ENCODE results near the gene FLAD1.

FLAD1 gene

DNA sequence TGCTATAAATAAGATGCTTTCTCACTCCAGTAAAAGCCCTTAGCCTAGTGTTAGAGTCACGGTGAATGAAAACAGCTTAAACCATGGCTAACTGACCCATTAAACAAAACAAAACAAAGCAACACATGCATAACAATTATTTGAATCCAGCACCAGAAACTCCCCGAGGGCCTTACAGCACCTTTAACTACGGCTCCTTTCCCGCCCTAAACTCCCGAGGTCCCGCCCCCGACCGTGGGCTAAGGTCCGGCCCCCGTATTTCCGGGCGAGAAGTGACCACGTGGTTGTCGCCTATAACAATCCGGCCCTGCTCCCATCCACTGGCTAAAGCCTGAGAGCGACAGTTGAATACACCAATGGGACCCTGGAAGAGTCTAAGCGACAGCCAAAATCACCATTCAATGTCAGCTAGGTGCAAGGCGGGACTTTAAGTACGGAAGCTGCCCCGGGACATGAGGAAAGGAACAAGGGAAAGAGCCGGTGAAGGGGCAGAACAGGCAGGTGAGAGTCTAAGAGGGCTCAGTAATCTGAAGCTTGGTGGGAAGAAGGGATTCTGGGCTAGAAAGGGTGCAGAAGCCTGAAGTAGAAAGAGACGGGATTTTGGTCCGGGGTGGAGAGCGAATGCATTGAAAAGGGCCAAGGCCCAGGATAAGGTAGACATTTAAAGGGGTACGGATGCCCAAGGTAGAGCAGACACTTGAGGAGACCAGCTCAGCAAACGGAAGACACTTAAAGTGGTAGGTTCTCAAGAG lies at the start of gene FLAD1:
Gene FLAD1, plus strand, starts transcription at position 448 of the 752 bp plus-strand sequence. CDS start 351 bp downstream, outside the sequence.
- DNase-seq (ENCODE audit: low read depth in 2 of 2), result peak; percentile 88 to 94

DNA sequence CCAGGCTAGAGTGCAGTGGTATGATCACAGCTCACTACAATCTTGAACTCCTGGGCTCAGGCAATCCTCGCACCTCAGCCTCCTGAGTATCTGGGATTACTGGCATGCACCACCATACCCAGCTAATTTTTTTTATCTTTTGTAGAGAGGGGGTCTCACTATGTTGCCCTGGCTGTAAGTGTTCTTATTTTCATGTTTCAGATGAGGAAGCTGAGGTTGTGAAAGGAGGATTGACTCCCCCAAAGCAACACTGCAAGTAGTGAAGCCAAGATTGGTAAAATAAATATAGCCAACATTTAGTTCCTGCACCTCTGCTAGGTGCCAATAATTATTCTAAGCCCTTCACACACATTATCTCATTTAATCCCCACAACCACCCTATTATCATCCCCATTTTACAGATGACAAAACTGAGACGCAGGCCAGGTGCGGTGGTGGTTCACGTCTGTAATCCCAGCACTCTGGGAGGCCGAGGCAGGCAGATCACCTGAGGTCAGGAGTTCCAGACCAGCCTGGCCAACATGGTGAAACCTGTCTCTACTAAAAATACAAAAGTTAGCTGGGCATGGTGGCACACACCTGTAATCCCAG lies 48.7 kb upstream of the FLAD1 start:
- DNase-seq (ENCODE audit: low read depth in 2 of 2), result no peak

DNA sequence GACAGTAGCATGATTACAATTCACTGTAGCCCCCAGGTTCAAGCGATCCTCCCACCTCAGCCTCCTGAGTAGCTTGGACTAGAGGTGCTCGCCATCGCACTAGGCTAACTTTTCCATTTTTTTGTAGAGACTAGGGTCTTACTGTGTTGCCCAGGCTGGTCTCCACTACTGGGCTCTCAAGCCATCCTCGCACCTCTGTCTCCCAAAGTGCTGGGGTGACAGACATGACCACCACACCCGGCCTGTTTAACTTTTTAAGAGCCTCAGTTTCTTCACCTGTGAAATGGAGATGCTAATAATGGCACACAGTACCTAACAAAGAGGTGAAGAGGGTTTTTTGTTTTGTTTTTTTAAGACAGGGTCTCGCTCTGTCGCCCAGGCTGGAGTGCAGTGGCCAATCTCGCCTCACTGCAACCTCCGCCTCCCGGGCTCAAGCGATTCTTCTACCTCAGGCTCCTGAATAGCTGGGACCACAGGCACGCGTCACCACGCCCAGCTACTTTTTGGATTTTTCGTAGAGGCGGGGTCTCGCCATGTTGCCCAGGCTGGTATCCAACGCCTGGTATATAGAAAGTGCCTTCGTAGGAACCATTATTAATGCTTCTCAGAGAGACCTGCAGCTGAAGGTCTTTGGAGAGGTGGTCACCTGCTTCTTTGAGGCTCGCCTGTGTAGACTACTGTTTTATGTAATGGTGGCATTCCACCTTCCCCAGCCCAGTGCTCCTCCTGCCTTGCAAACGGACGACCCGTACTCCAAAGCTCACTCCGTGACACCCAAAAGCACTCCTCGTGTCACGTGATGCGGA lies 47.2 kb upstream of the FLAD1 start:
- no peak for DNase-seq (ENCODE audit: low read depth in 2 of 2)

DNA sequence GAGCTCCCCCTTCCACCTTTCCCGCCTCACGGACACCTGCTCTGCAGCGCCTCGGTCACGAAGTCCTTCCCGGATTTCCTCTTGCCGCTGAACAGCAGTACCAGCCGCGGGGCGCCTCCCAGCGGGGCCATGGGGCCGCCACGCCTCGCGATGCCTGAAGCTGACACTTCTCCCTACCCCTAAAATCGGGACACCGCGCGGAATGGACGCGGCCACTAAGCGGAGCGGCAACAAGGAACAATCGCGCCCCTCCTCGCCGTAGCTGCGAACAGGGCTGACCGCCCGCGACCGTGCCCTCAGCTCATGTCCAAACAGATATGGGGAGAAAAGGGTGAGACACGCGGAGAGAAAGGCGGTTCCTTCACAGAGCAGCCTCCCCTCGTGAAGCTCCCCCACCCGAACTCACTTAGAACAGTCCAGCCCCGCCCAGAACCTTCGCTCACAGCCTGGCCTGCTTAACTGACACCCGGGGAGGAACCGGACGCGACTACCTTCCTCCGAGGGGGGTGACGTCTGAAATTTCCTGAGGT lies 46.5 kb upstream of the FLAD1 start, which contains the start of gene PMVK:
Gene PMVK, minus strand, starts transcription at position 165 of the 530 bp plus-strand sequence. Its CDS starts 34 bp downstream, at position 131.
- DNase-seq (ENCODE audit: low read depth in 2 of 2), result peak; percentile 87 to 90

DNA sequence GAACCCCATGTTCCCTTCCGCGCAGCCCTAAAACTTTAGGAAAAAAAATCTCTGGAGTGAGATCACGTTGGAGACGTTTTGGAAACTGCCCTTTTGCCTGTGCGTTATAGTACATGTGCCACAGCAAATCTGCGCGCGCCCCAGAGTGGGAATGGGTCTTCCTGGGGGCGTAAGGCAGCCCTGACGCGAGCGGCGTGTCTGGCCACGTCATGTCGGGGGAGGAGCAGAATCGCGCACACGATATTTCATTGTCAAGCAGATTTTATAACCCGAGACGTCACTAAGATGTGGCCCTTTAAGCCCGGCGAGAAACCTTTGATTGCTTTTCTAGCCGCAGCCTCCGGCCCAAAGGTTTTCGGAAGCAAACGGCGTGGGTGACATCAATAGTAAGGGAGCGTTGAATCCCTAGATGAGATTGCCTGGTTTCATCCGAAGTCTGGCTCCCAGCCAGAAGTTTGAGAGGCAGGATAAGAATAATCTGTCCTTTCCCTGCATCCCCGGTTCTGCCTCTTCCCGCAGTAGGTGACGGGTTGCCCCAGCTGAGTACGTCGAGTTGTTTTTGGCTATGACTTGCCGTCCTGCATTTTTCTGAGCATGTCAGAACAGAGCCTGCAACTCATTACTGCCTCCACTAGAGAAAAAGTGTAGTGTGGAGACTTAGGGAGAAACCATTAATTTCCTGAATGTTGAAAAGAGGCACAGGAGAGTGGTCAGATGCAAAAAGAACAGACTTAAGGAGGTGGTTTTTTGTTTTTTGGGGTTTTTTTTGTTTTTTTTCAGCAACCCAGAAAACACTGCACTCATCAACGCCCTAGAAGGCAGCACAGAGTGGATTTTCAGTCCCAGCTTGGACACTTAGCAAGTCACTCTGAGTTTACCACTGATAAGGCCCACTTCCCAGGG lies 45.8 kb upstream of the FLAD1 start:
- peak; percentile 82 for DNase-seq (ENCODE audit: low read depth in 2 of 2)

DNA sequence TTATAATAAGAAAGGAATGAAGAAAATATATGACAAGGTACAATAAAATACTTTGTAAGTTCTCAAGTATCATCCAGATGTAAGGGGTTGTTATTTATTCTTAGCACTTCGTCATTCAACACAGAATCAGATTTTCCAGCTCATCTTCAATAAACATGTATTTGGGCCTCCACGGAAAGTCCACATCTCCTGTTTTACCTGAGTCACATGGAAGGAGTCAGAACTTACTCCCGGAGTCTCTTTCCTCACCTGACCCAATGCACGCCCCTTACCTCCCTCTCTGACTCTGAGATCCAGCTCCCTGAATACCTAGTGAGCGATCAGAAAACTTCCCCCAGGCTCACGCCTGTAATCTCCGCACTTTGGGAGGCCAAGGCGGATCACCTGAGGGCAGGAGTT lies 45.2 kb upstream of the FLAD1 start:
- DNase-seq (ENCODE audit: low read depth in 2 of 2), result no peak

DNA sequence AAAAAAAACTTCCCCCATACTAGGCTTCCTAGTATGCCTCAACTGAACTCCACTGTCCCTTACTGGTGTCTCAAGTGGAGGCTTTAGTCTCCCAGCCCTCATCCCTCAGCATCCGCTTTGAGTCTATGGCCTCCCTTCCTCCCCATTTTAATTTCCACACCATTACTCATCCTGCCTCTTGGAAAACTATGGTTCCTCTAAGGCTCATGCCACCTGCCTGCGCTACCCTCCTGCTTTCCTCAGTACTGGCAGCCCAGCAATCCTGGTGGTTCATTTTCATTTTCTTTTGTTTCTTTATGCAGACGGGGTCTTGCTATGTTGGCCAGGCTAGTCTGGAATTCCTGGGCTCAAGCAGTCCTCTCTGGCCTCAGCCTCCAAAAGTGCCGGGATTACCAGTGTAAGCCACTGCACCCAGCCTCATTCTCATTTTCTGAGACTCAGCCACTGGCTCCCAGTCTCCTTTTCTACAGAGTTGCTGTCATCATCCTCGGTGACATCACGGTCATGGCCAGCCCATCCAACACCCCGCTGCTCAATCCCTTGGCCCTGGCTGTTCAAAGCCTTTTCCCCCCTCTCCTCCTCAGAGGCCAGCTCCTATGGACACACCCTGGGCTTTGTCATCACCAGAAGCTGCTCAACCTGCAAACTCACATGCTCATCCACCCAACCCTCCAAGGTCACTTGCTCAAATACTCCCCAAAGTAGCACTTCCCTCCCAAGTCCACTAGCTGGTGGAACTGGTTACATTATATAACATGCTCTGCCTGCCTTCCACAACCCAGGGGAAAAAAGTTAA lies 44.3 kb upstream of the FLAD1 start:
- DNase-seq (ENCODE audit: low read depth in 2 of 2), result no peak

DNA sequence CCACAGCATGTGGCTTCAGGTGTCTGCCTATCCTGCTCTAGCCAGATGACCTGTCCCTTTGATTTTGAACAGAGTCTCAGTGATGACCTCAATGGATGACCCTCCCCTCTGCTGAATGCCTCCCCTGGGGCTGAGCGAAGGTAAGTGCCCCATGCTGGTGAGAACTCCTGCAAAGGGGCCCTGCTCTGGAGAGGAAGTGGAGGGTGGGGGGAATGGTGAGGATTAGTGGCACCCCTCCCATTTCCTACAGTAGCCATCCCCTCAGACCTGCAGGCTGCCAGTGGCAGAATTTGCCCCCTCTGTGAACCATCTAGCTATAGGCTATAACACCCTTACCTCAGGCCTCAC lies 43.0 kb upstream of the FLAD1 start:
- no peak for DNase-seq (ENCODE audit: low read depth in 2 of 2)

DNA sequence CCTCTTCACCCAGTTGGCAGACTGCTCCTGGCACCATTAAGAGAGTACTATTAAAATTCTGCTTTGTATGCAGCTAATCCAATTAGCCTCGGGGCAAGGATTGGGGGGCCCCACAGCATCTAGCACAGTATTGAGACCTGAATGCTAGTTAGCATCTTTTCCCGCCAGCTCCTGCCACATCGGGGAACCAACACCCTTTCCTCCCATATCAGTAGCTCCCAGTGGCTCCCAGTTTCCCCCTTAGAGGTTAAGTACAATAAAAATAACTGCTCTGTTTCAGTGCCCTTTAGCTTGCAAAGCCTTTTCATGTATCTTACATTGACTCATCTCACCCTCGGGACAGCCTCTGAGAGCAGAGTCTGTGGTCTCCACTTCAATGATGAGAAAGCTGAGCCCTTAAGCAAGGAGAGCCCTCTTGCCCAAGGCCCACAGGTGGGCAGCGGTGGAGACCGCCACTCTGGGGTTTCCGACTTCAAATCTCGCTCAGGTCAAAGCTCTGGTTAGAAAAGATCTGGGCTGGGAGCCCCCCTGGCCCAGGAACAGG lies 42.4 kb upstream of the FLAD1 start:
- DNase-seq (ENCODE audit: low read depth in 2 of 2), result no peak

DNA sequence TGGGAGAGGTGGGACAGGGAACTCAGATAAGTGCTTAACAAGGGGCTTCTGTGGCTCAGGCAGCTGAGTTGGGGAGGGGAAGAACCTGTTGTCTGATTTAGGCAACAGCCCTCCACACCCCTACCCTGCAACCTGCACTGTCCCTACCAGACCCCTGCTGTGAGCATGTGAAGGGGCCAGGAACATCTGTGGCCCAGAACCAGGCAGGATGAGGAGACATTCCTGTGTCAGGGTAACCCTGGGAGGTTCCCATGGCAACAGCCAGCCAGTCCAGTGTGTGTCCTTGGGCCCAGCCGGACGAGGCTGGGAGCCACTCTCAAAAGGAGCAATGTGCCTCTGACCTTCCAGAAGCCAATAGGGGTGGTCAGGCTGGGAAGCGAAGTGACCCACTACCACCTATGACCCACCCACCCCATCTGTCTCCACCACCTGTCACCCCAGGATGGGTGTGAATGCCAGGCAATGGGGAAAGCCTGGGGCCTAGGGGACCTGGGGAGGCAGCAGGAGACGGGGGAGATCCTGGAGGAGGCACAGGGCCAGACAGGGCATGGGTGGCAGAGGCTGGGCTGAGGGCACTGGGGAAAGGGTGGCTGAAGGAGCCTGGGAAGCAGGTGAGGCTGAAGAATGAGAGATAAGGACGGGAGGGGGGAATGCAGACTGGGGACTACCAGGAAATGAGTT lies 41.7 kb upstream of the FLAD1 start:
- DNase-seq (ENCODE audit: low read depth in 2 of 2), result no peak

DNA sequence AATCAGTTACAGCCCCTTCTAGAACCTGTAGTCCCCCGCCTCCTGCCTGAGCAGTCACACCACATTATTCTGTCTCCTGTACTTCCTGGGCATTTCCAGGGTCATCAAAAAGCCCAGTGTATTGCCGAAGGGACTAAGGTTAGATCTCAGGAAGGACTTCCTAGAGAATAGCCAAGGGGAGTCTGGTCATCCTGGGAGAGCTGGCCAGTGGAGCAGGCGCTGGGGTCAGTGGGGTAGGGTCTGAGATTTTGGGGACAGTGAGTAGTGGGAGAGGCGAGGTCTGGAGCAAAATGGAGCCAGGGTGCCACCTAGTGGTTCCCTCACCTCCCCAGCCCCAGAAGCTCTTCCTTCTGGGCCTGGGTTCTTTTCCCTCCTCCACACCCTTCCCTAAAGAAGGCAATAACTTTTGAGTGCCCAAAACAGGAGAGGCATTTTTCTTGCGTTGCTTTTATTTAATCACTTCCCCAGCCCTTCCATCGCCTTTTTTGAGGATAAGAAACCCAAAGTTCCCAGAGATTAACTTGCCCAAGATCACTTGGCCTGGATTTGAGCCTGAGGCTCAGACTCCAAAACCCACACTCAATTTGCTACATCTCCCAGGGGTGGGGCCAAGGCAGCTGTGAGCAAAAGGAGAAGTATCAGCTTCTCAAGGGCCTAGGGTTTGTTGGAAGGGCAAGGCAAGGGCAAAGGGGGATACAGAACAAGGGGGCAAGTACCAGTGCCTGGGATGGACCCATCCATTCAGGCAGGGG lies 39.3 kb upstream of the FLAD1 start:
- DNase-seq (ENCODE audit: low read depth in 2 of 2), result no peak

DNA sequence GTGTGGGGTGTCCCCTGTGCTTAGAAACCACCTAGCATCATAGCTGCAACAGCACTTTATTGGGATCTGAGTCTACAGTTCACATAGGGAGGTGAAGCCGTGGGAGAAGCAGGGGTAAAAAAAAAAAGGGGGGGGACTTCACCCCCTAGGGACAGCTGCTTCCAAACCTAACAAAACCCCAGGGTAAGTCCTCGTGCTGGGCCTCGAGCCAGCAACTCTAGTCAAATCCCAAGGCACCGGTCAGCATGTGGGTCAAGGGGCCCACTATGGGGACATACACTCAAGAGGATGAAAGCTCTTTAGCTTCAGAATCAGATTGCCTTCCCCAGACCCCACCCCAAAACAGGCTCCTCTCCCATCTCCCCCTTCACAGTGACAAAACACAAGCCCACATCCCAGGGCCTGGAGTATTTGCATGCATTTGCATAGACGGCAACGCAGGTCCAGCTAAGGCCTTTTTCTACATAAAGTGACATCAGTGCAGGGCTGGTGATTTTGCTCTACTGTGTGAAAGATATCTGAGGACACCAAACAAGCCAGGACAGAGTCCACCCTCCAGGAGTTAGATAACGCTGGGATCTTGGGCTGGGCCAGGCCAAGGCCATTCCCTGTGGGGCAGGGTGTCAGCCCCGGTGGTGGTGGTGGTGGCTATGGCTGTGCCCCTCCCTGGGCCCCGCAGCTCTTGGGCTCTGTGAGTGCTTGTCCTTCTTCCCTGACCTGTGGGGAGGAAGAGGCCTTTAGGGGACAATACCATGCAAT lies 38.6 kb upstream of the FLAD1 start:
- no peak for DNase-seq (ENCODE audit: low read depth in 2 of 2)

DNA sequence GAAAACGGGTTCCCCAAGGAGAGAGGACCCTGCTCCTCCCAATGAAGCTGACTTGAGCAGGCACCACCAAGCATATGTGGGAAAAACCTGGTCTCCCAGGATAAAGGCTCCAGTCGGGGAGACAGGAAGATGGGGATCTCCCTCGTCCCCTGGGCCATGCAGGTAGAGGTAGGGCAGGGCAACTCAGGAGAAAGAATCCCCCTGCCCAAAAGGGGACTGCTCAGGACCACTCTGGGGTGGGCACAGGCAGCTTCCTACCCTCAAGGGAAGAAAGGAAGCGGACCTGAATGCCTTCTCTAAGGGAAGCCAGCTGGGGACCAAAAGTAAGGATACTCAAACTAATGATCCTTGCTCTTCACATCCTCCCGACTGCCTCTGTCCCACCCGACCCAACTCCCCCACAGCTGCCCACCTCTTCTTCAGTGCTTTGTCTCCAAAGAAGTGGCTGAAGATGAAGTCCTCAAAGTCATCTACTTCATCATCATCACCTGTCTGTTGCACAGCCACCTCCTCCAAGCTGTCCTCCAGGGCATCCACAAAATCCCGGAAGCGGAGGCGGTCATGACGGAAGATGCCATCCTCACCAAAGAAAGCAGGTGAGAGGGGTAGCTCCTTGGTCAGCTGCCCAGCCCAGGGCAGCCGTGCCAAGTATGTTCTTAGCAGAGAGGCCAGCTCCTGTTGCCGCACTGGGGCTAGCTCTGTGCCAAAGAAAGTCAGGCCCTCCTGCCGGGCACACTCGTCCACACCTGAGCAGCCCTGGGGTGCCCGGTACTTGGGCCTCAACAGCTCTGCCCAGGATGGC lies 37.8 kb upstream of the FLAD1 start:
- DNase-seq (ENCODE audit: low read depth in 2 of 2), result no peak

DNA sequence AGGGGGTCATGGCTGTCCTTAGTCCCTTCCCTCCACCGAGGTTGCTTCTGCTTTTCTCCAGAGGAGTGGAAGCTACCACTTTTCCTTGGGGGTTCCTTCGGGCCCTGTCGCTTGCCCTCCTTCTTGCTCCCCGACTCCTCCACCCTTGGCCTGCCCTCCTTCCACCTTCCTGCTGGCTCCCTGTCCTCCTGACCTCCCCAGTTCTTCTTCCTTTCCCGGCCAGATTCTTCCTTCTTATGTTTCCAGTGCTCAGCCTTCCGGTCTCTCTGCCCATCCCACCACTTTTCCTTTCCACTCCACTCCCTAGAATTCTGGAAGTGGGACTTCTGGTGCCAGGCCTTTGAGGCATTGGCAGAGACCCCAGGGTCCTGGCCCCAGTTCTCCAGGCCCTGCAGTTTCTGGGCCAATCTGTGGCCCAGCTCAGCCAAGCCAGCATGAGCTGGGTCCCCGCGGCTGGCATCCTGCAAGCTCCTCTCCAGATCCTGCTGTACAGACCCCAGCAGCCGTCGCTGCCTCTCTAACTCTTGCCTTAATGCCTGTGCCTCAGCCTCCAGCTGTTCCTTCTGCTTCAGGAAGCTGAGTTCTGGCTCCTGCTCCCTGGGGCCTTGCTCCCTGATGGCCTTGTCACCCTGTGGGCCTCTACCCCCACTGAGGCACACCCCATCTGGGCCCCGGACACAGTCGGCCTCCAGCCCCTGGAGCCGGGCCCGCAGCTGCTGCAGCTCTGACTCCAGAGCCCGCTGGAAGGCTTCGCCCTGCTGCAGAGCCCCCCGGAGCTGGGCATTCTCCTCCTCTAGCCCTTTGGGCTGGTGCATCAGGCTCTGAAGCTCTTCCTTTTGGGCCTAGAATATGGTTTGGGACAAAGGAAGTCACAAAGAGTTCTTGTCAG lies 36.9 kb upstream of the FLAD1 start:
- DNase-seq (ENCODE audit: low read depth in 2 of 2), result no peak

DNA sequence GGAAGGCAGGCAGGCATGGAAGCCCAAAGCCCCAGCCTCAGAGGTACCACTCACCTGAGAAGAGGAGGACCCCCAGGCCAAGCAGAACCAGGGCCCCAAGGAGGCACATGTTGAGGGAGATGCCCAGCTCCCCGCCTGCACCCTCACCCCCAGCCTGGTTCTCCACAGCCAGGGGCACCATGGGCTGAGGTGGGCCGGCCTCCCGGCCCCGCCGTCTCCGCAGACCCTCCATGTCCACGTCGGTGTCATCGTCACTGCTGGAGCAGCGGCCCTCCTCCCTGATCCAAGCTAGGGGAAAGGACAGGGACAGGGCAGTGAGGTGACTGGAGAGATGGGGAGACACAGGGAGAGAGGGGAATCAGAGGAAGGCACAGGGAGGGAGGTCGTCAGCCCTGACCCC lies 35.1 kb upstream of the FLAD1 start:
- DNase-seq (ENCODE audit: low read depth in 2 of 2), result no peak

DNA sequence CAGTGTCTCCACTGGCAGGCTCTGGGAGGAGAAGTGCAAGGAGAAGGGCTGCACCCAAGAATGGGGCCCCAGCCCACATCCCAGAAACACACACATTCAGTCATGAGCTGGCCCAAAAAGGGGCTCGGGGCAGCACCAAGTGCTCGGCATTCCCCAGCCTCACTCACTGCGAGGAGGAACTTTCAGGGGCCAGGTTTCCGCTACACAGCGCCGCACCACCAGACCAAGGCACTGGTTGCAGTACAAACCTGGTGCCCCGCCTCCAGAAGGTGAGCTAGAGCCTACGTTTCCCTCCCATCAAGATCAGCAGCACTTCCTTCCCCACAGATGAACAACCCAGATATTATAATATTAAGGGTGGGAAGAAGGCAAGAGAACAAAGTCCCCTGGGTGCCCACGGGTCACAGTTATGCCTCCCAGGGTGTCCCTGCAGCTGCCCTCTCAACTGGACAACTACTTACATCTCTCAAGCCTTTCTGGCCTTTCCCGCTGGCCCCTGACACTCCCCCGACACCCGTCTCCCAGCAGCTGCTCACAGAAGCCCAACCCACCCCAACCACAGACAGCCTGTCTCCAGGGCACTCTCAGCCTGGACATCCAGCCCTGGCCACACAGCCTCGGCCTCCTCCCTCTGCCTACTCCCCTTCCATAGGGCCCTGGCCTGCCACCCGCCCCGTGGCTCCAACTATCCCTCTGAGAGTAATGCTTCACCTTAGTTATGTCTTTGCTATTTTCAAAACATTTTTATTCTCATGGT lies 31.1 kb upstream of the FLAD1 start:
- peak; percentile 30 to 47 for DNase-seq (ENCODE audit: low read depth in 2 of 2)
